Calu3 (cell line): ENCODE results near the gene CX3CL1. TPM values are rescaled to one million over a fixed set of nuclear protein-coding genes. Genes with fewer than 3 reads are reported as not detected.

ENCODE experiments used
- BruUV-seq: library from RNA; stranded (reverse); fragments of 400-500 nt; replicated peaks from 2 replicates; lab custom pipeline; 2021; lab: Mats Ljungman, UMichigan
- CTCF ChIA-PET: fragments of 300-600 bp; sonication (Branson Sonifier 250); formaldehyde crosslinking; loops from one replicate; lab custom pipeline; 2022; ENCODE audit warnings: antibody characterized with exemption; lab: Charles Lee
- DNase-seq: peaks from one replicate; pipeline ENCODE4 v3.0.0; 2022
- H3K27ac Mint-ChIP-seq: one replicate; pipeline ENCODE4 v1.8.0; 2022; ENCODE audit warnings: mixed read lengths; ENCODE audit not compliant: unreplicated experiment
- H3K27me3 Mint-ChIP-seq: one replicate; pipeline ENCODE4 v1.8.0; 2022; ENCODE audit warnings: mixed read lengths; ENCODE audit not compliant: unreplicated experiment
- H3K36me3 Mint-ChIP-seq: one replicate; pipeline ENCODE4 v1.8.0; 2022; ENCODE audit warnings: mild to moderate bottlenecking, moderate library complexity, mixed read lengths; ENCODE audit not compliant: insufficient read depth, unreplicated experiment
- H3K4me1 Mint-ChIP-seq: one replicate; pipeline ENCODE4 v1.8.0; 2022; ENCODE audit warnings: mild to moderate bottlenecking, low read depth, mixed read lengths; ENCODE audit not compliant: unreplicated experiment
- H3K4me3 Mint-ChIP-seq: one replicate; pipeline ENCODE4 v1.8.0; 2022; ENCODE audit warnings: mild to moderate bottlenecking, low read depth, moderate library complexity, mixed read lengths; ENCODE audit not compliant: unreplicated experiment
- H3K9me3 Mint-ChIP-seq: one replicate; pipeline ENCODE4 v1.8.0; 2022; ENCODE audit warnings: low read depth, mixed read lengths; ENCODE audit not compliant: unreplicated experiment
- CTCF ChIP-seq: fragments of 200-600 bp; IDR thresholded peaks from one replicate; pipeline ENCODE4 v1.8.0; 2022; ENCODE audit warnings: antibody characterized with exemption; ENCODE audit not compliant: unreplicated experiment
- intact Hi-C: fragments of 100-400 bp; cut with micrococcal nuclease; formaldehyde crosslinking; loops from one replicate; pipeline ENCODE4 v1.10.0; 2022; ENCODE audit not compliant: unreplicated experiment
- total RNA-seq: library from RNA; stranded (reverse); gene quantifications from 2 replicates; pipeline ENCODE4 v1.2.3, GENCODE V29; 2022

The CX3CL1 gene
- total RNA-seq, 1 experiment from 2014 or later, result 17.6 TPM

GRCh38 chr16:57376313-57376818 is 4.1 kb downstream of the CX3CL1 start:
- DNase-seq, result no peak
- BruUV-seq, result no TSS peak
- H3K27me3 Mint-ChIP-seq, result no peaks in the 10 kb centered on the region
- H3K4me1 Mint-ChIP-seq, result peaks cover 75% of the 10 kb centered on the region
- peak overlapping the region; percentile 93 for H3K27ac Mint-ChIP-seq
- H3K9me3 Mint-ChIP-seq, result no peaks in the 10 kb centered on the region
- intact Hi-C loops, result loop anchor here (5.0 kb wide), 2 partner anchors 34 to 41 kb away; no protein-coding TSS in a partner anchor
- no peak overlapping the region for H3K4me3 Mint-ChIP-seq
- TF ChIP-seq CTCF, result no peak
- CTCF ChIA-PET, result interaction anchor here (0.7 to 1.0 kb wide), 3 partner anchors 12 to 143 kb away, joined by 3 to 4 read pairs (median 3); no protein-coding TSS in a partner anchor
- peaks cover 27% of the 10 kb centered on the region for H3K36me3 Mint-ChIP-seq

DNA sequence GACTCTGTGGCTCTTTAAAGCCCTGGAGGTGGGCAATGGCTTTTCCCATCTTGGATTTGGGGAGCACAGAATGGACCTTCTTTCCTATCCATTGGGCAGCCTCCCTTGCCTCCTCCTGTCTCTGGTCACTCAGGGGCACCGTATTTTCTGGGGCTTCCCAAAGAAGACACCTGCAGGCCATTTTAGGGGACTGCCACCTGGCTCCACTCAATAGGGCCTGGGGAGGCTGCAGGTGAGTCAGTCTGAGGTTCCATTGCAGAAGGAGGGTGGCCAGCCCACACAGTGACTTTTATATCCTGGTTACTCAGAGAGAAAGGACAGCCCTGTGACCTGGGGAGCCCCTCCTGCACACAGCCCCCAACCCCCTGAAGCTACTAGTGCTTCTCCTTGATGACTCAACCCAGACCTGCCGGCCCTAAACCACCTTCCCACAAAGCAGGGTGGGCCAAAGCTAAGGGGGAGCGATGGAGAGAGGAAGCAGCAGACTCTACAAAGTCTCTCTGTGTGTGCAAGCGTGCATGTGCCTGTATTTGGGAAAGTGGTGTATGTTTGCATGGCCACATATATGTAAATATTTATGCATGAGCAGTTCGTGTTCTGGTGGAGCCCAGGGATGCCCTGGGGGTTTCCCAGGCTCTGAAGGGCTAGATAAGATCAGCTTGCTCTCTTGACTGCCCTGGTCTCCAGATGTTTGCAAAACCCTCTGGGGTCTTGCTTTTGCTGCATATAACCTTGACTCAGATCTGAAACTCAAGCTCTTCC is 5.0 kb downstream of the CX3CL1 start:
- Mint-ChIP-seq H3K4me1 (peaks cover 78% of the 10 kb centered on the region), H3K4me3 (peak overlapping the region; percentile 28), H3K27ac (peak overlapping the region; percentile 93), H3K9me3 (no peaks in the 10 kb centered on the region), H3K27me3 (no peaks in the 10 kb centered on the region), H3K36me3 (peaks cover 27% of the 10 kb centered on the region)
- DNase-seq, result peak; percentile 71
- intact Hi-C loops, result loop anchor here (1.0 to 5.0 kb wide), 3 partner anchors 35 to 77 kb away; no protein-coding TSS in a partner anchor
- peak; percentile 60 for TF ChIP-seq CTCF
- BruUV-seq, result no TSS peak
- CTCF ChIA-PET, result interaction anchor here (0.5 to 1.7 kb wide), 10 partner anchors 9 to 192 kb away, joined by 3 to 13 read pairs (median 4); partner anchors contain the start of genes PSME3IP1 and RSPRY1

DNA sequence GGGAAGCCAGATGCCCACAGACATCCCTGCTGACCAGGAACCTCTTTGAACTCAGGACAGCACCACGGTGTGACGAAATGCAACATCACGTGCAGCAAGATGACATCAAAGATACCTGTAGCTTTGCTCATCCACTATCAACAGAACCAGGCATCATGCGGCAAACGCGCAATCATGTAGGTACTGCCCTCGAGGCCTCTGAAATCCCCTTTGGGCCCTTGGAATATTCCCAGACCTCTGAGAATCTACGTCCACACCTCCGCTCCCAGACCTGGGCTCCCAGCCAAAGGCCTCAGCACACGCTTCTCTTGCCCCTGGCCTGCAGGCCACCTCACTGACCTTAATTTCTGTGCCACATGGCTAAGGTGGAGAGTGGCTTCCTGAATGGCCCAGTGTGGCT is 7.3 kb downstream of the CX3CL1 start:
- CTCF ChIA-PET, result no interaction called here
- H3K4me1 Mint-ChIP-seq, result peaks cover 69% of the 10 kb centered on the region
- H3K27ac Mint-ChIP-seq, result peak overlapping the region; percentile 67
- no peaks in the 10 kb centered on the region for H3K9me3 Mint-ChIP-seq
- H3K36me3 Mint-ChIP-seq, result peaks cover 31% of the 10 kb centered on the region
- no peaks in the 10 kb centered on the region for H3K27me3 Mint-ChIP-seq
- TF ChIP-seq CTCF, result no peak
- DNase-seq, result peak; percentile 69
- intact Hi-C loops, result loop anchor here (5.0 kb wide), 2 partner anchors 37 to 38 kb away; no protein-coding TSS in a partner anchor
- BruUV-seq, result no TSS peak
- H3K4me3 Mint-ChIP-seq, result no peak overlapping the region

DNA sequence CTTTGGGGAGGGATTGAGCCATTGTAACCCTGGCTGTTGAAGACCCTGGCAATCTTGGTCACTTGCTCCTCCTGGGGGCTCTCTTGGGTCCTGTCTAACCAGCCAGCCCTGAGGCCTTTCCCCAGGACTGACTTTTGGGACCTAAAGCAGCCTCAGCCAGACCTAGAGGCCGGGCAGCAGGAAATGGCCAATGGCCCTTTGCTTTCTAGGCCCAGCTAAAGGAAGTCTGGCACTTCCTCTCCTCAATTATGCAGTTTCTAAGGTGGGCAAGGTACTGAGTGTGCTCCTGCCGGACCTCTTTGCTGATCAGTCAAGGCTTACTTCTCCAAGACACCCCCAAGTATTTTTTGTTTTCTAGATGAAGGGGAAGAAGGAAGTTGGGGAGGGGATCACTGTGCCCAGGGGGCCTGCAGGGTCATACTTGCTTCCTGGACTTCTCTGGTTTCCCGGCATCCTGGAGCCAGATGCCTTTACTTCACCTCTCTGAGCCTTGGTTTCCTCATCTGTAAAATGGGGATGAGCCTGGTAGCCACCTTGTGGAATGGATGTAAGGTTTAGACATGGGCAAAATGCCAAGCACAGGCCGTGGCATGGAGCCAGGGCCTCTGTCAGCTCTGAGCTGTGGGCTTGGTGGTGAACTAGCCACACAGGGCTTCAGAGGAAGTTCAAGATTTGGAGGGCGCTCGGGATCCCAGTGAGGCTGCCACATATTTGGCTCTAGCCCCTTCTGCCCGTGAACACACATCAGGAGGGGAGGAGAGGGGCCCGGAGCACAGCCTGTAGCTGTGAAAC is 8.6 kb downstream of the CX3CL1 start:
- Mint-ChIP-seq H3K4me1 (peaks cover 71% of the 10 kb centered on the region), H3K27ac (peak overlapping the region; percentile 67), H3K36me3 (peaks cover 31% of the 10 kb centered on the region), H3K27me3 (no peaks in the 10 kb centered on the region), H3K4me3 (no peak overlapping the region), H3K9me3 (no peaks in the 10 kb centered on the region)
- intact Hi-C loops, result no loop called here
- no TSS peak for BruUV-seq
- no peak for TF ChIP-seq CTCF
- CTCF ChIA-PET, result interaction anchor here (0.7 to 1.0 kb wide), 3 partner anchors 11 to 77 kb away, joined by 3 to 8 read pairs (median 4); no protein-coding TSS in a partner anchor
- DNase-seq, result peak; percentile 69
